H1 (cell line): ENCODE data around the gene FOXA2. TPM values are rescaled to one million over a fixed set of nuclear protein-coding genes. Genes with fewer than 3 reads are reported as not detected.

ENCODE experiments used
- CHD1 ChIP-seq: IDR thresholded peaks from 2 replicates; pipeline ENCODE4 v1.6.1; 2012; ENCODE audit warnings: low read depth, low read length, improper control_type of control experiment
- CTBP2 ChIP-seq: IDR thresholded peaks from 2 replicates; pipeline ENCODE4 v1.7.0; 2011; ENCODE audit warnings: borderline replicate concordance, mild to moderate bottlenecking, moderate library complexity, mixed read lengths, low read length; ENCODE audit not compliant: insufficient read depth, insufficient read length
- KDM5A ChIP-seq: fragments of 200-600 bp; IDR thresholded peaks from 2 replicates; pipeline ENCODE4 v1.7.1; 2012; ENCODE audit warnings: mild to moderate bottlenecking, low read length, inconsistent platforms, mixed read lengths
- POLR2A ChIP-seq, 2 experiments: IDR thresholded peaks; 1 replicate in 1 of 2; 2 replicates in 1 of 2; pipeline ENCODE4 v1.6.1; 2011; ENCODE audit warnings: low read depth in 2 of 2, low read length in 2 of 2, mild to moderate bottlenecking in 2 of 2; ENCODE audit errors: control extremely low read depth in 1 of 2
- YY1 ChIP-seq: IDR thresholded peaks from 2 replicates; pipeline ENCODE4 v1.6.1; 2011; ENCODE audit warnings: low read depth, mild to moderate bottlenecking, low read length
- polyA plus RNA-seq, 7 experiments: library from polyadenylated mRNA; depleted of rRNA in 3 of 7; stranded (reverse) in 5 of 7; unstranded in 2 of 7; fragments of >200 nt in 5 of 7; fragments of 200-250 nt in 2 of 7; gene quantifications; 1 replicate in 5 of 7; 2 replicates in 1 of 7; 4 replicates in 1 of 7; pipeline versions ENCODE4 v1.2.1 to v1.2.3, GENCODE V29; 2011 to 2013; ENCODE audit warnings: missing spikeins in 2 of 7, mixed read lengths in 2 of 7
- total RNA-seq: library from RNA; stranded (reverse); fragmentation: NEBNext Ultra II Directional; extraction: Animal tissue kit (Norgen Biotek cat#: 25700); gene quantifications from 2 replicates; pipeline ENCODE4 v1.2.1, GENCODE V29; 2021

The FOXA2 gene
- total and polyA plus RNA-seq, 2 of the 8 experiments (the other 6 are each of a cell fraction or from before 2014, with no cell fraction given), result not detected

DNA sequence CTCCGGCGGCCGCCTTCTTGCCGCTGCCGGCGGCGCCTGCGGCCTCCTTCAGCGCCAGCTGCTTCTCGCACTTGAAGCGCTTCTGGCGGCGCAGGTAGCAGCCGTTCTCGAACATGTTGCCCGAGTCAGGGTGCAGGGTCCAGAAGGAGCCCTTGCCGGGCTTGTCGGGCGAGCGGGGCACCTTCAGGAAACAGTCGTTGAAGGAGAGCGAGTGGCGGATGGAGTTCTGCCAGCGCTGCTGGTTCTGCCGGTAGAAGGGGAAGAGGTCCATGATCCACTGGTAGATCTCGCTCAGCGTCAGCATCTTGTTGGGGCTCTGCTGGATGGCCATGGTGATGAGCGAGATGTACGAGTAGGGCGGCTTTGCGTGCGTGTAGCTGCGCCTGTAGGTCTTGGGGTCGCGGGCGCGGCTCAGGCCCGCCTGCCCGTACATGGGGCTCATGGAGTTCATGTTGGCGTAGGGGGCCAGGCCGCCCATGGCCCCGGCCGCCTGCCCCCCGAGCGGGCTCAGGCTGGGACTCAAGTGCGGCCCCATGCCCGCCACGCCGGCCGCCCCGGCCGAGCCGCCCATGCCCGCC is 1.9 kb downstream of the FOXA2 start (continued):
- TF ChIP-seq YY1, result no peak
- no peak for TF ChIP-seq POLR2A (IDR thresholded peaks at IDR 0.05; ENCODE audit: control extremely low read depth in 1 of 2, low read depth in 2 of 2, low read length in 2 of 2)
- TF ChIP-seq CHD1, result no peak
- TF ChIP-seq KDM5A, result no peak
- TF ChIP-seq CTBP2, result no peak
